Trophoblast cell (in vitro differentiated cells and primary cell): ENCODE measurements around the gene NTN5.

ENCODE experiments used
- DNase-seq, 2 donors: peaks; one replicate each; pipeline ENCODE4 v3.0.0-alpha.2; 2016
- H2AFZ ChIP-seq: 2 replicates; pipeline ENCODE4 v1.6.1; 2013; ENCODE audit warnings: low read length, moderate library complexity, mild to moderate bottlenecking; ENCODE audit not compliant: insufficient read depth, poor library complexity
- H2AK5ac ChIP-seq: 2 replicates; pipeline ENCODE4 v1.6.1; 2013; ENCODE audit warnings: mild to moderate bottlenecking, low read length
- H2BK120ac ChIP-seq: 2 replicates; pipeline ENCODE4 v1.6.1; 2013; ENCODE audit warnings: low read length, mild to moderate bottlenecking, moderate library complexity; ENCODE audit not compliant: insufficient read depth, poor library complexity
- H2BK12ac ChIP-seq: 2 replicates; pipeline ENCODE4 v1.6.1; 2013; ENCODE audit warnings: mild to moderate bottlenecking, low read length, moderate library complexity
- H2BK5ac ChIP-seq: 2 replicates; pipeline ENCODE4 v1.6.1; 2013; ENCODE audit warnings: low read length, low read depth, moderate library complexity, mild to moderate bottlenecking; ENCODE audit not compliant: poor library complexity
- H3K14ac ChIP-seq: 2 replicates; pipeline ENCODE4 v1.6.1; 2013; ENCODE audit warnings: mild to moderate bottlenecking, low read length
- H3K18ac ChIP-seq: 2 replicates; pipeline ENCODE4 v1.6.1; 2013; ENCODE audit warnings: mild to moderate bottlenecking, low read length
- H3K23ac ChIP-seq: 2 replicates; pipeline ENCODE4 v1.6.1; 2013; ENCODE audit warnings: low read length
- H3K27ac ChIP-seq: 2 replicates; pipeline ENCODE4 v1.5.1; 2013; ENCODE audit warnings: low read depth, mild to moderate bottlenecking, inconsistent platforms, low read length, moderate library complexity
- H3K27me3 ChIP-seq: 2 replicates; pipeline ENCODE4 v1.6.1; 2013; ENCODE audit warnings: inconsistent platforms, mild to moderate bottlenecking, low read length, moderate library complexity; ENCODE audit not compliant: insufficient read depth
- H3K36me3 ChIP-seq, 2 experiments: 1 replicate in 1 of 2; 2 replicates in 1 of 2; pipeline ENCODE4 v1.6.1; 2013; ENCODE audit warnings: low read length in 2 of 2, mild to moderate bottlenecking in 2 of 2, moderate library complexity in 1 of 2; ENCODE audit not compliant: insufficient read depth in 2 of 2, control insufficient read depth in 1 of 2
- H3K4ac ChIP-seq: 2 replicates; pipeline ENCODE4 v1.6.1; 2013; ENCODE audit warnings: low read depth, mild to moderate bottlenecking, low read length, moderate library complexity
- H3K4me1 ChIP-seq, 2 experiments: 1 replicate in 1 of 2; 2 replicates in 1 of 2; pipeline ENCODE4 v1.6.1; 2013; ENCODE audit warnings: low read length in 2 of 2, mild to moderate bottlenecking in 2 of 2, moderate library complexity in 1 of 2; ENCODE audit not compliant: insufficient read depth in 2 of 2, control insufficient read depth in 1 of 2
- H3K4me2 ChIP-seq: 2 replicates; pipeline ENCODE4 v1.6.1; 2013; ENCODE audit warnings: inconsistent platforms, mild to moderate bottlenecking, low read length, moderate library complexity
- H3K4me3 ChIP-seq: 2 replicates; pipeline ENCODE4 v1.5.1; 2013; ENCODE audit warnings: mild to moderate bottlenecking, low read depth, low read length, inconsistent platforms
- H3K79me1 ChIP-seq: one replicate; pipeline ENCODE4 v1.6.1; 2013; ENCODE audit warnings: low read length
- H3K79me2 ChIP-seq: 2 replicates; pipeline ENCODE4 v1.6.1; 2013; ENCODE audit warnings: low read length, mild to moderate bottlenecking; ENCODE audit not compliant: control insufficient read depth, insufficient read depth, poor library complexity
- H3K9ac ChIP-seq: 2 replicates; pipeline ENCODE4 v1.6.1; 2013; ENCODE audit warnings: mild to moderate bottlenecking, low read length
- H3K9me3 ChIP-seq: 2 replicates; pipeline ENCODE4 v1.6.1; 2013; ENCODE audit warnings: low read depth, mild to moderate bottlenecking, control low read depth, inconsistent platforms, low read length; ENCODE audit not compliant: insufficient read depth
- H4K12ac ChIP-seq: 2 replicates; pipeline ENCODE4 v1.6.1; 2013; ENCODE audit warnings: low read depth, mild to moderate bottlenecking, low read length, moderate library complexity
- H4K8ac ChIP-seq: 2 replicates; pipeline ENCODE4 v1.6.1; 2013; ENCODE audit warnings: low read depth, mild to moderate bottlenecking, low read length, moderate library complexity
- H4K91ac ChIP-seq: one replicate; pipeline ENCODE4 v1.6.1; 2013; ENCODE audit warnings: low read depth, mild to moderate bottlenecking, low read length, moderate library complexity
- WGBS: extraction: QIAGEN DNeasy Blood & Tissue Kit; methylation state at CpG from one replicate; pipeline ENCODE4 v1.1.7; 2013; ENCODE audit warnings: missing lambda C conversion rate; ENCODE audit not compliant: insufficient read length, insufficient coverage; ENCODE audit errors: extremely low coverage; 5-methylcytosine and 5-hydroxymethylcytosine counted together

The NTN5 gene

GRCh38 chr19:48645620-48646000 is 27.2 kb downstream of the NTN5 start:
- no peak overlapping the region for H3K4ac ChIP-seq
- no peak overlapping the region for H3K23ac ChIP-seq
- no peak overlapping the region for H2AK5ac ChIP-seq
- H3K27me3 ChIP-seq: no peaks in the 10 kb centered on the region
- peak overlapping the region; percentile 59 for H4K8ac ChIP-seq
- no peak overlapping the region for H3K4me3 ChIP-seq
- H2BK120ac ChIP-seq: no peak overlapping the region
- peak overlapping the region; percentile 12 for H2AFZ ChIP-seq
- no peak overlapping the region for H2BK12ac ChIP-seq
- no peak overlapping the region for H3K9ac ChIP-seq
- H3K79me2 ChIP-seq: no peaks in the 10 kb centered on the region
- no peaks in the 10 kb centered on the region for H3K79me1 ChIP-seq
- H2BK5ac ChIP-seq: no peak overlapping the region
- H4K91ac ChIP-seq: no peak overlapping the region
- no peaks in the 10 kb centered on the region for H3K36me3 ChIP-seq
- peaks cover 6 to 13% of the 10 kb centered on the region in 2 experiments for H3K4me1 ChIP-seq
- WGBS: no CpG with 5 or more reads among the region's 6 CpGs
- peak overlapping the region; percentile 90 for H3K4me2 ChIP-seq
- no peak for DNase-seq
- no peak overlapping the region for H3K14ac ChIP-seq
- no peaks in the 10 kb centered on the region for H3K9me3 ChIP-seq
- H3K18ac ChIP-seq: no peak overlapping the region
- H4K12ac ChIP-seq: no peak overlapping the region
- H3K27ac ChIP-seq: no peak overlapping the region

GRCh38 chr19:48644839-48645619 is 27.8 kb downstream of the NTN5 start:
- Histone ChIP-seq H3K36me3 (no peaks in the 10 kb centered on the region), H3K18ac (no peak overlapping the region), H3K4me1 (peaks cover 6 to 13% of the 10 kb centered on the region in 2 experiments), H3K9me3 (no peaks in the 10 kb centered on the region), H2AFZ (peak overlapping the region; percentile 12), H3K23ac (no peak overlapping the region), H2AK5ac (no peak overlapping the region), H2BK5ac (no peak overlapping the region), H4K8ac (peak overlapping the region; percentile 59), H2BK120ac (no peak overlapping the region), H3K27me3 (no peaks in the 10 kb centered on the region), H3K27ac (no peak overlapping the region), H2BK12ac (no peak overlapping the region), H3K4me3 (no peak overlapping the region), H3K4ac (no peak overlapping the region), H3K9ac (no peak overlapping the region), H3K79me1 (no peaks in the 10 kb centered on the region), H3K4me2 (peak overlapping the region; percentile 90), H4K91ac (no peak overlapping the region), H4K12ac (no peak overlapping the region), H3K79me2 (no peaks in the 10 kb centered on the region), H3K14ac (no peak overlapping the region)
- no CpG with 5 or more reads among the region's 25 CpGs for WGBS
- peak; percentile 53 to 71 for DNase-seq

- Histone ChIP-seq H3K9ac (no peak overlapping the region), H3K79me1 (no peaks in the 10 kb centered on the region), H2BK12ac (no peak overlapping the region), H2AK5ac (no peak overlapping the region), H2BK5ac (no peak overlapping the region), H3K27ac (no peak overlapping the region), H3K4me3 (no peak overlapping the region), H3K23ac (no peak overlapping the region), H3K27me3 (no peaks in the 10 kb centered on the region), H2BK120ac (no peak overlapping the region), H3K36me3 (no peaks in the 10 kb centered on the region), H3K14ac (no peak overlapping the region), H4K12ac (no peak overlapping the region), H3K4me2 (no peak overlapping the region), H3K4me1 (peaks cover 6 to 13% of the 10 kb centered on the region in 2 experiments), H4K8ac (no peak overlapping the region), H2AFZ (no peak overlapping the region), H3K79me2 (no peaks in the 10 kb centered on the region), H4K91ac (no peak overlapping the region), H3K4ac (no peak overlapping the region), H3K9me3 (no peaks in the 10 kb centered on the region), H3K18ac (no peak overlapping the region)
- no CpG with 5 or more reads among the region's 4 CpGs for WGBS
- DNase-seq: no peak
Measured at GRCh38 chr19:48644355-48644754, 28.5 kb downstream of the NTN5 start.

GRCh38 chr19:48642862-48643261 is 30.0 kb downstream of the NTN5 start:
- H2BK5ac ChIP-seq: no peak overlapping the region
- no peaks in the 10 kb centered on the region for H3K9me3 ChIP-seq
- H3K4ac ChIP-seq: no peak overlapping the region
- H4K8ac ChIP-seq: no peak overlapping the region
- H3K27ac ChIP-seq: no peak overlapping the region
- no peak overlapping the region for H3K9ac ChIP-seq
- H2BK120ac ChIP-seq: no peak overlapping the region
- H3K79me2 ChIP-seq: no peaks in the 10 kb centered on the region
- no peak overlapping the region for H3K23ac ChIP-seq
- no peak overlapping the region for H4K12ac ChIP-seq
- H3K18ac ChIP-seq: no peak overlapping the region
- DNase-seq: no peak
- no peaks in the 10 kb centered on the region for H3K36me3 ChIP-seq
- H3K14ac ChIP-seq: no peak overlapping the region
- H3K27me3 ChIP-seq: no peaks in the 10 kb centered on the region
- H2AK5ac ChIP-seq: no peak overlapping the region
- H3K79me1 ChIP-seq: no peaks in the 10 kb centered on the region
- WGBS: no CpG with 5 or more reads among the region's 5 CpGs
- H2AFZ ChIP-seq: no peak overlapping the region
- no peak overlapping the region for H2BK12ac ChIP-seq
- H3K4me3 ChIP-seq: no peak overlapping the region
- peaks cover 6 to 17% of the 10 kb centered on the region in 2 experiments for H3K4me1 ChIP-seq
- no peak overlapping the region for H3K4me2 ChIP-seq
- no peak overlapping the region for H4K91ac ChIP-seq
